Measurements from ENCODE around the gene PRKCD.

The PRKCD gene

GRCh38 chr3:53178246-53178645 is 17.2 kb downstream of the PRKCD start:
- Histone ChIP-seq H3K4me3 (ENCODE audit: low read depth in 1 of 5, low read length in 5 of 5) (no peak overlapping the region), H3K4me1 (ENCODE audit: control insufficient read depth in 5 of 5, insufficient read depth in 5 of 5, low read length in 5 of 5) (peaks cover 2 to 56% (median 43%) of the 10 kb centered on the region in 5 donors), H3K27ac (ENCODE audit: low read depth, low read length) (no peak overlapping the region), H3K27me3 (ENCODE audit: control insufficient read depth in 5 of 5, insufficient read depth in 4 of 5, low read length in 5 of 5) (no peaks in the 10 kb centered on the region), H3K9me3 (ENCODE audit: control insufficient read depth in 5 of 5, low read length in 5 of 5) (no peaks in the 10 kb centered on the region), H3K36me3 (ENCODE audit: control insufficient read depth in 5 of 5, insufficient read depth in 5 of 5, low read length in 5 of 5) (peaks cover 0 to 86% (median 80%) of the 10 kb centered on the region in 5 donors), H3K9ac (ENCODE audit: low read length in 5 of 5) (no peak overlapping the region)

- Histone ChIP-seq H3K4me3 (ENCODE audit: low read depth in 1 of 5, low read length in 5 of 5) (no peak overlapping the region), H3K36me3 (ENCODE audit: control insufficient read depth in 5 of 5, insufficient read depth in 5 of 5, low read length in 5 of 5) (peaks cover 0 to 81% (median 74%) of the 10 kb centered on the region in 5 donors), H3K27me3 (ENCODE audit: control insufficient read depth in 5 of 5, insufficient read depth in 4 of 5, low read length in 5 of 5) (no peaks in the 10 kb centered on the region), H3K27ac (ENCODE audit: low read depth, low read length) (no peak overlapping the region), H3K9me3 (ENCODE audit: control insufficient read depth in 5 of 5, low read length in 5 of 5) (no peaks in the 10 kb centered on the region), H3K4me1 (ENCODE audit: control insufficient read depth in 5 of 5, insufficient read depth in 5 of 5, low read length in 5 of 5) (peaks cover 2 to 47% (median 39%) of the 10 kb centered on the region in 5 donors), H3K9ac (ENCODE audit: low read length in 5 of 5) (no peak overlapping the region)
Observed at GRCh38 chr3:53179580-53179979, 18.6 kb downstream of the PRKCD start.

GRCh38 chr3:53180305-53181023 is 19.5 kb downstream of the PRKCD start:
- Histone ChIP-seq H3K36me3 (ENCODE audit: control insufficient read depth in 5 of 5, insufficient read depth in 5 of 5, low read length in 5 of 5) (peaks cover 0 to 81% (median 77%) of the 10 kb centered on the region in 5 donors), H3K27ac (ENCODE audit: low read depth, low read length) (no peak overlapping the region), H3K4me1 (ENCODE audit: control insufficient read depth in 5 of 5, insufficient read depth in 5 of 5, low read length in 5 of 5) (peaks cover 2 to 38% (median 33%) of the 10 kb centered on the region in 5 donors)

GRCh38 chr3:53181024-53181371 is 20.0 kb downstream of the PRKCD start:
- Histone ChIP-seq H3K9ac (ENCODE audit: low read length in 5 of 5) (no peak overlapping the region), H3K36me3 (ENCODE audit: control insufficient read depth in 5 of 5, insufficient read depth in 5 of 5, low read length in 5 of 5) (peaks cover 0 to 81% (median 78%) of the 10 kb centered on the region in 5 donors), H3K4me3 (ENCODE audit: low read depth in 1 of 5, low read length in 5 of 5) (no peak overlapping the region), H3K9me3 (ENCODE audit: control insufficient read depth in 5 of 5, low read length in 5 of 5) (no peaks in the 10 kb centered on the region), H3K27me3 (ENCODE audit: control insufficient read depth in 5 of 5, insufficient read depth in 4 of 5, low read length in 5 of 5) (no peaks in the 10 kb centered on the region), H3K27ac (ENCODE audit: low read depth, low read length) (no peak overlapping the region), H3K4me1 (ENCODE audit: control insufficient read depth in 5 of 5, insufficient read depth in 5 of 5, low read length in 5 of 5) (peaks cover 2 to 33% (median 27%) of the 10 kb centered on the region in 5 donors)

More at GRCh38 chr3:53180305-53181023, 19.5 kb downstream of the PRKCD start:
- Histone ChIP-seq H3K9me3 (ENCODE audit: control insufficient read depth in 5 of 5, low read length in 5 of 5) (no peaks in the 10 kb centered on the region), H3K9ac (ENCODE audit: low read length in 5 of 5) (no peak overlapping the region), H3K4me3 (ENCODE audit: low read depth in 1 of 5, low read length in 5 of 5) (no peak overlapping the region), H3K27me3 (ENCODE audit: control insufficient read depth in 5 of 5, insufficient read depth in 4 of 5, low read length in 5 of 5) (no peaks in the 10 kb centered on the region)

GRCh38 chr3:53181528-53181927 is 20.5 kb downstream of the PRKCD start:
- no peak overlapping the region for H3K9ac ChIP-seq (ENCODE audit: low read length in 5 of 5)
- peaks cover 0 to 81% (median 80%) of the 10 kb centered on the region in 5 donors for H3K36me3 ChIP-seq (ENCODE audit: control insufficient read depth in 5 of 5, insufficient read depth in 5 of 5, low read length in 5 of 5)
- no peak overlapping the region for H3K4me3 ChIP-seq (ENCODE audit: low read depth in 1 of 5, low read length in 5 of 5)
- H3K27me3 ChIP-seq (ENCODE audit: control insufficient read depth in 5 of 5, insufficient read depth in 4 of 5, low read length in 5 of 5) = no peaks in the 10 kb centered on the region
- H3K27ac ChIP-seq (ENCODE audit: low read depth, low read length) = no peak overlapping the region
- no peaks in the 10 kb centered on the region for H3K9me3 ChIP-seq (ENCODE audit: control insufficient read depth in 5 of 5, low read length in 5 of 5)
- peaks cover 2 to 28% (median 22%) of the 10 kb centered on the region in 5 donors for H3K4me1 ChIP-seq (ENCODE audit: control insufficient read depth in 5 of 5, insufficient read depth in 5 of 5, low read length in 5 of 5)

- no peaks in the 10 kb centered on the region for H3K27me3 ChIP-seq (ENCODE audit: control insufficient read depth in 5 of 5, insufficient read depth in 4 of 5, low read length in 5 of 5)
- H3K27ac ChIP-seq (ENCODE audit: low read depth, low read length) = no peak overlapping the region
- H3K36me3 ChIP-seq (ENCODE audit: control insufficient read depth in 5 of 5, insufficient read depth in 5 of 5, low read length in 5 of 5) = peaks cover 0 to 94% (median 92%) of the 10 kb centered on the region in 5 donors
- H3K4me3 ChIP-seq (ENCODE audit: low read depth in 1 of 5, low read length in 5 of 5) = no peak overlapping the region
- H3K9me3 ChIP-seq (ENCODE audit: control insufficient read depth in 5 of 5, low read length in 5 of 5) = no peaks in the 10 kb centered on the region
- H3K4me1 ChIP-seq (ENCODE audit: control insufficient read depth in 5 of 5, insufficient read depth in 5 of 5, low read length in 5 of 5) = peaks cover 2 to 23% (median 17%) of the 10 kb centered on the region in 5 donors
- H3K9ac ChIP-seq (ENCODE audit: low read length in 5 of 5) = no peak overlapping the region
Observed at GRCh38 chr3:53182764-53183355, 21.9 kb downstream of the PRKCD start.

- Histone ChIP-seq H3K9ac (ENCODE audit: low read length in 5 of 5) (no peak overlapping the region), H3K4me1 (ENCODE audit: control insufficient read depth in 5 of 5, insufficient read depth in 5 of 5, low read length in 5 of 5) (peaks cover 2 to 22% (median 17%) of the 10 kb centered on the region in 5 donors), H3K27ac (ENCODE audit: low read depth, low read length) (no peak overlapping the region), H3K36me3 (ENCODE audit: control insufficient read depth in 5 of 5, insufficient read depth in 5 of 5, low read length in 5 of 5) (peaks cover 0 to 94% (median 91%) of the 10 kb centered on the region in 5 donors), H3K9me3 (ENCODE audit: control insufficient read depth in 5 of 5, low read length in 5 of 5) (no peaks in the 10 kb centered on the region), H3K27me3 (ENCODE audit: control insufficient read depth in 5 of 5, insufficient read depth in 4 of 5, low read length in 5 of 5) (no peaks in the 10 kb centered on the region), H3K4me3 (ENCODE audit: low read depth in 1 of 5, low read length in 5 of 5) (no peak overlapping the region)
Observed at GRCh38 chr3:53183514-53183913, 22.5 kb downstream of the PRKCD start.

- H3K4me3 ChIP-seq (ENCODE audit: low read depth in 1 of 5, low read length in 5 of 5) = no peak overlapping the region
- H3K27ac ChIP-seq (ENCODE audit: low read depth, low read length) = no peak overlapping the region
- no peaks in the 10 kb centered on the region for H3K9me3 ChIP-seq (ENCODE audit: control insufficient read depth in 5 of 5, low read length in 5 of 5)
- no peaks in the 10 kb centered on the region for H3K27me3 ChIP-seq (ENCODE audit: control insufficient read depth in 5 of 5, insufficient read depth in 4 of 5, low read length in 5 of 5)
- H3K4me1 ChIP-seq (ENCODE audit: control insufficient read depth in 5 of 5, insufficient read depth in 5 of 5, low read length in 5 of 5) = peaks cover 0 to 10% (median 10%) of the 10 kb centered on the region in 5 donors
- peaks cover 0 to 94% (median 90%) of the 10 kb centered on the region in 5 donors for H3K36me3 ChIP-seq (ENCODE audit: control insufficient read depth in 5 of 5, insufficient read depth in 5 of 5, low read length in 5 of 5)
- no peak overlapping the region for H3K9ac ChIP-seq (ENCODE audit: low read length in 5 of 5)
Observed at GRCh38 chr3:53184701-53185100, 23.7 kb downstream of the PRKCD start.

- Histone ChIP-seq H3K4me3 (ENCODE audit: low read depth in 1 of 5, low read length in 5 of 5) (no peak overlapping the region), H3K27ac (ENCODE audit: low read depth, low read length) (no peak overlapping the region), H3K4me1 (ENCODE audit: control insufficient read depth in 5 of 5, insufficient read depth in 5 of 5, low read length in 5 of 5) (no peaks in the 10 kb centered on the region), H3K9ac (ENCODE audit: low read length in 5 of 5) (no peak overlapping the region), H3K36me3 (ENCODE audit: control insufficient read depth in 5 of 5, insufficient read depth in 5 of 5, low read length in 5 of 5) (peaks cover 0 to 94% (median 90%) of the 10 kb centered on the region in 5 donors), H3K9me3 (ENCODE audit: control insufficient read depth in 5 of 5, low read length in 5 of 5) (no peaks in the 10 kb centered on the region), H3K27me3 (ENCODE audit: control insufficient read depth in 5 of 5, insufficient read depth in 4 of 5, low read length in 5 of 5) (no peaks in the 10 kb centered on the region)
Observed at GRCh38 chr3:53185761-53186465, 24.9 kb downstream of the PRKCD start.

GRCh38 chr3:53186726-53187125 is 25.7 kb downstream of the PRKCD start:
- no peaks in the 10 kb centered on the region for H3K9me3 ChIP-seq (ENCODE audit: control insufficient read depth in 5 of 5, low read length in 5 of 5)
- H3K9ac ChIP-seq (ENCODE audit: low read length in 5 of 5) = no peak overlapping the region
- peaks cover 0 to under 1% (median 0%) of the 10 kb centered on the region in 5 donors for H3K4me1 ChIP-seq (ENCODE audit: control insufficient read depth in 5 of 5, insufficient read depth in 5 of 5, low read length in 5 of 5)
- H3K36me3 ChIP-seq (ENCODE audit: control insufficient read depth in 5 of 5, insufficient read depth in 5 of 5, low read length in 5 of 5) = peaks cover 0 to 91% (median 86%) of the 10 kb centered on the region in 5 donors
- no peak overlapping the region for H3K27ac ChIP-seq (ENCODE audit: low read depth, low read length)
- H3K27me3 ChIP-seq (ENCODE audit: control insufficient read depth in 5 of 5, insufficient read depth in 4 of 5, low read length in 5 of 5) = no peaks in the 10 kb centered on the region
- no peak overlapping the region for H3K4me3 ChIP-seq (ENCODE audit: low read depth in 1 of 5, low read length in 5 of 5)
